Measurements from ENCODE around the gene B4GALNT3.
"Not testable (repeated sequence)": the region's sequence is repeated elsewhere in the genome, so short reads cannot be mapped to it uniquely, and the experiment has no call there.

Gene B4GALNT3

DNA sequence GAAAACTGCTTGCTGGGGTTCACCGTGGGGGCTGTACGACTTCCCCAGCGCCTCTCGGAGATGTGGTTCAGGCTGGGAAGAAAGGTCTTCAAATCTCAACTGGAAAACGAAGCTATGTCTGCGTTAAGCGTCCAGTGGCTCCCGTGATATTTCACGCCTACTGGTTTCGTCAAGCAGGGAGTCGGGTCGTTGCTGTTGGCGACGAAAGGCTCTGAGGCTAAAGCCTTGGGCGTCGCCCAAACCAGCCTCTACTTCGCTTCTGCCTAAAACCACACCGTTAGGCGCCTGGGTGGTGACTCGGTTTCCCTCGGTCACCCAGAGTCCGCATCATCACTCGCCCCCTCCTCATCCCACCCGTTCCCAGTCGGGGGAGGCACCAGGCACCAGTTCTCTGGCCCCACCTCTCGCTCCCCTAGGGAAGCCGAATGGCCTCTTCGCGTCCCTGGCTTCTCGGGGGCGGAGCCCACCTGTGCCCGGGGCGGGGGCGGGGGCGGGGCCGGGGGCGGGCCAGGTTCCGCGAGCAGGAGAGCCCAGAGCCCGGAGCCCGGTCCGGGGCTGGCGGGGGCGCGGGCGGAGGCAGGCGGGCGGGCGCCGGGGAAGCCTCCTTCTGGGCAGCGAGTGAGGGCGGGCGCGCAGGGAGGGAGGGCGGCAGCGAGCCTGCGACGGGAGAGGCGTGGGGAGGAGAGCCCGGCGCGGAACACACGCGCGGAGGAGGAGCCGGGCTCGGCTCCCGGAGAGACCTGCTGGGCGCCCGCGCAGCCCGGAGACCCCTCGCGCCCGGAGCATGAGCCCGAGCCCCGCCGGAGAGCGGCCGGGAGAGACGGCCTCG lies at the start of gene B4GALNT3:
B4GALNT3 (plus strand) TSS at position 510 of the 829 bp plus-strand sequence. CDS start 438 bp downstream, outside the sequence.
- DNase-seq = peak; percentile 74

DNA sequence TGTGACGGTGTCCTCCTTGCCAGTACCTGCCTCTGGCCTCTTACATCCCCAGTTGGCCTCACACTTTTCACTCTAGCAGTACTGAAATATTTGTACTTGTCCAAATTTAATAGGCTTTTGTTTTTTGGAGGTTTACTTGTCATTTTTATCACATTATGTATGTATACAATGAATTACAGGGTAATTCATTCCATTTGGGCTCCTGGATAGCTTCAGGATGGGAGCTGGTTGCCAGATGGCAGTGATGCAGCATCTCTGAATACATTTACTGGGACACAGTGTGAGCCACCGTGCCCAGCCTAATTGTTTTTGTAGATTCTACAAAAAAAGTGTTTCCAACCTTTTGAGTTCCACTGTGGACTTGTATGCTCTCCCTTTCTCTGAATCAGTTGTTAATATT lies 44.9 kb upstream of the B4GALNT3 start:
- DNase-seq = no peak

GRCh38 chr12:418432-418831 lies 41.3 kb upstream of the B4GALNT3 start:
- no peak for DNase-seq

- no peak for DNase-seq
Observed at GRCh38 chr12:422526-422925, 37.2 kb upstream of the B4GALNT3 start.

GRCh38 chr12:435737-436136 lies 24.0 kb upstream of the B4GALNT3 start:
- not testable (repeated sequence) for DNase-seq

DNA sequence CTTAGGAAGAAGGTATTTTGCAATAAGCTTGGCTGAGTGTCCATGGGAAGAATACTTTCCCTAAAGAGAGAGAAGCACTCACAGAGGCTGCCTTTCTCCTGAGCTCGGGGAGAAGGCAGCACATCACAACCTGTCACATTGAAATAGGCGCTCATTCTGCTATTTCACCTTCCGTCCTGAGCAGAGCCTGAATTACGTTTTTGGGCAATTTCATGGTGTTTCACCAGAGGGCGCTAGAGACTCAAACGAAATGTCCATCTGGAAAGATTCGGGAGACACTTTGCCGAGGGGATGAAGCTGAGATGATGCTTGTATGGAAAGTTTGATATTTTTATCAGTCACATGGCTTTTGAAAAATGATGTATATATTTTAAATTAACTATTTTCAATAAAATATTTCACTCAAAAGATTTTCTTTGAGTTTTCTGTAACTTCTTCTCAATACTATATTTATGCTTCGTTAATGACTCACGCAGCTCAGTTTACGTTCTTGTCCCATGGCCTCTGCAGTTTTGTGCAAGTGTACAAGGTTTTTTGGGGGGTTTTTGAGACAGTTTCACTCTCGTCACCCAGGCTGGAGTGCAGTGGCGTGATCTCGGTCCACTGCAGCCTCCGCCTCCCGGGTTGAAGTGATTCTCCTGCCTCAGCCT lies 17.4 kb upstream of the B4GALNT3 start:
- peak; percentile 51 for DNase-seq

GRCh38 chr12:447141-447540 lies 12.6 kb upstream of the B4GALNT3 start:
- DNase-seq = no peak

DNA sequence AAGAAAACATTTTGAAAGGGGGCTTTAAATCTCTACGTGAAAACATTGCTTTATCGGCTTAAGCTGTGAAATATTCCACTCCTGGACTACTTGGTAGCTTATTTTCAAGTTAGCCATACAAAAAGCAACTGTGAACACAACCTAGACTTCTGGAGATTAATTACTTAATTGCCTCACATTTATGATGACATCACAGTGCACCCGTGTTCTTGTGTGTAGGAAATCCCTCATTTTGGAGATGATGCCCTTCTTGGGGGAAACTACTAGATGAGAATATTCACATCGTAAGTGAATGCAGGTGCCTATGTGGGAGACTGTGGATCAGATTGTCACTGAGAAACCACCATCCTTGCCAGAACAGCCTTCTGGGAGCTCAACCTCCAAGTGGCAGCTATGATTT lies 10.5 kb upstream of the B4GALNT3 start:
- peak; percentile 35 for DNase-seq

DNA sequence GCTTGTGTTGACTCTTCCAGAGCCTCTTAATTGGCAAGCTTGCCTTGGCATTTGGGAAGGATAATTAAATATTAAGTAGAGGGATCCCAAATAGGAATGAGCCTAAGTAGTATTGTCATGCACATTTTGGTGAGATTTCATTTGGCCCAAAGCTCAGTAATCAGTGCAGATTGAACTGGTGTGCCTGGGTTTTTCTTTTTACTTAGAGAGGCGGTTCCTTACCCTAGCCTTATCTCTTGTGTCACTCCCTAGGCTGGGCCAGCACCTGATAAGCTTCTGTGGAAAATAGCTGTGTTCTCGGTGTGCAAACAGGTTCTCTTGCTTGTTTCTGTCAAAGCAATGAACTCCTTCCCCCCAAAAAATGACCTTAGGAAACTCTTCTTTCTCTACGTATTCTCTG lies 9.3 kb upstream of the B4GALNT3 start:
- DNase-seq = no peak

DNA sequence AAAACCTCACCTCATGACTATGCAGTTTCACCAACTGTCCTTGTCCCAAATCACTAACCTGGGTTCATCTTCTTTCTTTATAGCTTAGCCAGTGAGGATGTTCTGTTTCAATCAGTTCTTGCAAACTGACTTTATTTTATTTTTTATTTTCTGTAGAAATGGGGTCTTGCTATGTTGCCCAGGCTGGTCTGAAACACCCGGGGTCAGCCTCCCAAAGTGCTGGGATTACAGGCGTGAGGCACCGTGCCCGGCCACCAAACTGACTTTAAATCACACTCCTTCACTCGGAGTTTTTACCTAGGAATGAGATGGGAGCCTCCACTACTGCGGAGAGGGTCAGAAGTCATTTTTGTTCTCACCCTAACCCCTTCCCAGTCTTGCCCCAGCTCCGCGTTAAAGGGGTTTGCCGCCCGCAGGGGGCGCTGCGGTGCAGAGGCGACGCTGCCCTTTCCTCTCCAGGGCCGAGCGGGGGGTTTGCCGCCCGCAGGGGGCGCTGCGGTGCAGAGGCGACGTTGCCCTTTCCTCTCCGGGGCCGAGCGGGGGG lies 7.0 kb upstream of the B4GALNT3 start:
- DNase-seq = no peak

DNA sequence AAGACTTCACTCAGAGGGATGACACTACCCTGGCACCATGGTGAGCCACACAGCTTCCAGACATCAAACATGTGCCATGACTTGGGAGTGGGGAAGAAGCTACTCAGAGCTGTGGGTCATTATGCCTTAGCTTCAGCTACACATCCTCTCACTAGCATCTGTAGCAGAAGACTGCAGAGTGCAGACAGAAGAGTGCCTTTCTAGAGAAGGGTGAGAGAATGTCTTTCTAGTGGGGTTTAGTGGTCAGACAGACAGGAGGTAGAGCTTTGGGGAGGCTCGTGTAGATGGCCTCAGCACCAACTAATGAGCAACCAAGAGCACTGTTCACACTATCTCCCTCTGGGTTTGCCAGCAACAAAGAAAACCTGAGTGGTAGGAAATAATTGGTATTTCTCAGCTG lies 4.9 kb upstream of the B4GALNT3 start:
- DNase-seq = no peak

GRCh38 chr12:455821-456220 lies 3.9 kb upstream of the B4GALNT3 start:
- DNase-seq = no peak

GRCh38 chr12:457676-458075 lies 2.1 kb upstream of the B4GALNT3 start:
- no peak for DNase-seq

- no peak for DNase-seq
Observed at GRCh38 chr12:459050-459429, 699 bp upstream of the B4GALNT3 start.

- DNase-seq = peak; percentile 41
Observed at GRCh38 chr12:460261-461230, 807 bp downstream of the B4GALNT3 start.

GRCh38 chr12:461425-461824 lies 1.7 kb downstream of the B4GALNT3 start:
- no peak for DNase-seq

- no peak for DNase-seq
Observed at GRCh38 chr12:462936-463705, 3.4 kb downstream of the B4GALNT3 start.

- peak; percentile 65 for DNase-seq
Observed at GRCh38 chr12:464484-465267, 4.9 kb downstream of the B4GALNT3 start.

DNA sequence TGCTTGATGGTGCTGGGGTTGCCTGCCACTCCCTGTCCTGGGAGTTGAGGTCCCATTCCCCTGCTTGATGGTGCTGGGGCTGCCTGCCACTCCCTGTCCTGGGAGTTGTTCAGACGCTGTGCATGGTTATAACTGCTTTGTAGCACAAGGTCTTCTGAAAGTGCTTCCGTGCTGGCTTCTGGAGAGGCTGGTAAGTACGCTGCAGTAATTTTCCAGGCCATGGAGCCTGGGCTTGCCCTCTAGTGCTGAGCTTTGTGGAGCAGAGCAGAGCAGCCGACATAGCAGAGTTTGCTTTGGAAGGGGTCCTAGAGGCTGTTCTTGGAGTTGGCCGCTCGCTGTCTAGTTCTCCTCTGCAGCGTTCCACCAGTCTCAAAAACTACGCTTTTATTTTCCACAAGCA lies 6.3 kb downstream of the B4GALNT3 start:
- no peak for DNase-seq

GRCh38 chr12:466762-467161 lies 7.0 kb downstream of the B4GALNT3 start:
- DNase-seq = no peak

GRCh38 chr12:467591-467990 lies 7.9 kb downstream of the B4GALNT3 start:
- no peak for DNase-seq

Data from NCI-H1092 treated with DMSO at 0.1 percent for 48 hours (cell line).